ENCODE measurements around the gene ZCCHC8. TPM values are rescaled to one million over a fixed set of nuclear protein-coding genes. Genes with fewer than 3 reads are reported as not detected.
A peak's percentile ranks its signal among the peaks of the same experiment; 100 is the strongest.
"Not testable (repeated sequence)": the region's sequence is repeated elsewhere in the genome, so short reads cannot be mapped to it uniquely, and the experiment has no call there.

ZCCHC8 gene
- total RNA-seq, 3 donors from 2014 or later: 27.2 to 33.5 (median 29.7) TPM

DNA sequence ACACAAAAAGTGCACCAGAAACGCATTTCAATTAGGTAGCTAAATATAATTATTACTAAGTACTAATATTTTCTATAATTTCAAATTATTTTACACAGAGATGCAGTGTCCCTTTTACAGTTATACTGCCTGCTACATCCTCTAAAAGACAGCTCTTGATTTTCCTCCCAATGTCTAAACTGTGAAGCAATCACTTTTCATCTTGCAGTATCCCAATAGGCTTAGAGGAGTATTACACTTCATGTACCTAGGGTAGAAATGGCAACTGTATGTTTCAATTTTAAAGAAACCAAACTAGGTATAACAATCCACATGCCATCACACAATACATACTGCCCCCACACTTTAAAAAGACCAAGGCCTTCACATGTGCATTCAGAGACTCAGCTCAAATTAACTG lies 18.7 kb upstream of the ZCCHC8 start:
- no peak for DNase-seq
- Mint-ChIP-seq H3K9me3 (no peaks in the 10 kb centered on the region), H3K27me3 (ENCODE audit: low read depth) (no peaks in the 10 kb centered on the region), H3K36me3 (ENCODE audit: insufficient read depth) (peaks cover 71% of the 10 kb centered on the region), H3K4me1 (ENCODE audit: low read depth) (peaks cover 57% of the 10 kb centered on the region), H3K4me3 (no peak overlapping the region)
- ATAC-seq: no peak

DNA sequence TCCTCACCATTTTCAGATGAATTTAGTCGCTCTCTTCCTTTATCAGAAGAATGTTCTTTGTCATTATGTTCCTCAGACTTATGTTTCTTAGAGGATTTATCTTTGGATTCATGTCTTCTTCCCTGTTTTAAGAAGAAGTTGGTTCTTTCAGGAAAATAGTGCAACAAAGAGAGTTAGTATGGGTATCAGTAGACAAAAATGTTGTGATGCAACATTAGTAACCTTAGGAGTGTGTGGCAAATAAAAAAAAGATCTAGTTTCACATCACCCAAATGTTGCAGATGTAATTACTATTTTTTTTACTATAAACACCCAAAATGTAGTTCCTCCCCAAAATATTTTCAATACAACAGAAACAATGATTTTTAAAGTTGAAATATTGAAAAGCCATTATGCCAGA lies 18.2 kb upstream of the ZCCHC8 start:
- DNase-seq (no peak), ATAC-seq (no peak)
- H3K4me1 Mint-ChIP-seq (ENCODE audit: low read depth): peaks cover 52% of the 10 kb centered on the region
- no peaks in the 10 kb centered on the region for H3K27me3 Mint-ChIP-seq (ENCODE audit: low read depth)
- no peaks in the 10 kb centered on the region for H3K9me3 Mint-ChIP-seq
- H3K4me3 Mint-ChIP-seq: no peak overlapping the region
- peaks cover 68% of the 10 kb centered on the region for H3K36me3 Mint-ChIP-seq (ENCODE audit: insufficient read depth)

DNA sequence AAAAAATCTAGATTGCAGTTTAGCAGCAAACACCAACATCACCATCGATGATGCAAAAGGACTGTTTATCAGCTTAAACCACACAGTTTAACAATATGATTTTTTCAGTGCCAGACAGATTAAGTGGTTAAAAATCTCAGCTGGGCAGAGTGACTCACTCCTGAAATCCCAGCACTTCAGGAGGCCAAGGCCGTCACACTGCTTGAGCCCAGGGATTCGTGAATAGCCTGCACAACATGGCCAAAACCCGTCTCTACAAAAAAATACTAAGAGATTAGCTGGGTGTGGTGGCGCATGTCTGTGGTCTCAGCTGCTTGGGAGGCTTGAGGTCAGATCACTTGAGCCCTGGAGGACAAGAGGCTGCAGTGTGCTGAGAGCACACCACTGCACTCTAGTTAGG lies 17.1 kb upstream of the ZCCHC8 start:
- H3K4me1 Mint-ChIP-seq (ENCODE audit: low read depth): peaks cover 42% of the 10 kb centered on the region
- ATAC-seq: peak; percentile 42 to 50

DNA sequence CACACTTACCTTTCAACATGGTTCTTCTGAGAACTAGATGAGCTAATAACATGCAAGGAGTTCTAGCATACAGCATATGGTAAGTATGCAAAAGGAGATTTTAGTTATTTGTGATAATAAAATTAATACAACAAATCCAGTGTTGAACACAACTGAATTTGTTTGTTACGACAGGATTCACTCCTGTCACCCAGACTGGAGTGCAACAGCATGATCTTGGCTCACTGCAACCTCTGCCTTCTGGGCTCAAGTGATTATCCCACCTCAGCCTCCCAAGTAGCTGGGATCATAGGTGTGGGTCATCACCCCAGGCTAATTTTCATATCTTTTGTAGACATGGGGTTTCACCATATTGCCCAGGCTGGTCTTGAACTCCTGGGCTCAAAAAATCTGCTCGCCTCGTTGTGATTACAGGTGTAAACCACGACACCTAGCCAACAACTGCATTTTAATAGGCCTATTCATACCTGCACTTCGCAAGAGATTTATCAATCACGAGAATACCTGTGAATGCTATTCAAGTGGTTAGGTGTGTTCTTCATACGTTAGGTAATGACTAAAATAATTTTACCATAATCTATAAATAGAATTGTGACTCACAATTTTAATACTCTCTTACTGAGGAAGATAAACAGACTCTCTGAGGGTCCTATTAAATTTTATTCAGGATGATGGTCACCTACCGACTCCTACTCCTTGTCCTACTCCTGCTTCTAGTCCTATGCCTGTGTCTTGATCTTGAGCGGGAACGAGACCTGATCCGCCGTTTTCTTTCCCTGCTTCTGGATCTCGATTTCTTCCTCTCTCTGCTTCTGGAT lies 16.0 kb upstream of the ZCCHC8 start:
- Mint-ChIP-seq H3K36me3 (ENCODE audit: insufficient read depth) (peaks cover 59% of the 10 kb centered on the region), H3K9me3 (no peaks in the 10 kb centered on the region), H3K4me3 (peak overlapping the region; percentile 35), H3K27me3 (ENCODE audit: low read depth) (no peaks in the 10 kb centered on the region), H3K4me1 (ENCODE audit: low read depth) (peaks cover 33% of the 10 kb centered on the region)
- DNase-seq: no peak
- ATAC-seq: peak in 1 of 2 donors; percentile 15

More for the DNA sequence above, 17.1 kb upstream of the ZCCHC8 start:
- H3K36me3 Mint-ChIP-seq (ENCODE audit: insufficient read depth): peaks cover 61% of the 10 kb centered on the region
- DNase-seq: no peak
- H3K4me3 Mint-ChIP-seq: no peak overlapping the region
- H3K27me3 Mint-ChIP-seq (ENCODE audit: low read depth): no peaks in the 10 kb centered on the region
- no peaks in the 10 kb centered on the region for H3K9me3 Mint-ChIP-seq

DNA sequence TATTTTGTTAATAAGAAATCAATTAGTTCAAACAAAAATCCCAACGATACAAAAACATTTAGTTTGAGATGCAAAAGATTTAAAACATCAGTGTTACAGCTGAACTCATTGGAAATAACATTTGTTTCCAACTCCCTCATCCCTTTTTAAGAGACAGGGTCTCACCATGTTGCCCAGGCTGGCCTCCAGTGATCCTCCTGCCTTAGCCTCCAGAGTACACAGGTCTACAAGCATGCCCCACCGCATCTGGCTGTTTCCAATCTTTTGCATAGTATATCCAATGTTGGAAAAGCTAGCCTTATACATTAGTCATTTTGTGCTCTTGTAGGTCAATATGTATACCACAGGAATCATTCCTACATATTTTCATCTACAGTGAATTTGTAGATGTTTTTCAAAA lies 14.5 kb upstream of the ZCCHC8 start:
- ATAC-seq (no peak), DNase-seq (no peak)
- H3K9me3 Mint-ChIP-seq: no peaks in the 10 kb centered on the region
- H3K4me3 Mint-ChIP-seq: no peak overlapping the region
- H3K4me1 Mint-ChIP-seq (ENCODE audit: low read depth): peaks cover 25% of the 10 kb centered on the region
- no peaks in the 10 kb centered on the region for H3K27me3 Mint-ChIP-seq (ENCODE audit: low read depth)
- peaks cover 53% of the 10 kb centered on the region for H3K36me3 Mint-ChIP-seq (ENCODE audit: insufficient read depth)

DNA sequence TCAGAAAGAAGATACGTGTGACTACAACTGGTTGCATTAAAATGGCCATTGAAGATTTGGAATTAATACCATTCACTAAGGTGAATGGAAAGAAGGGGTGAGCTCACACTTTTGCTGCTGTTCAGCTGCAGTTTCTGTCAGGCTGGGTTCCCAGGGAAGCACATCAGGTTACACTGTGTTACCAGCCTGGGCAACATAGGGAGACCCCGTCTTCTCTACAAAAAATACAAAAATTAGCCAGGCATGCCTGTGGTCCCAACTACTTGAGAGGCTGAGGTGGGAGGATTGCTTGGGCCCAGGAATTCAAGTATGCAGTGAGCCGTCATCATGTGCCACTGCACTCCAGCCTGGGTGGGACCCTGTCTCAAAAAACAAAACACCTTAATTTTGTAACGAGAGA lies 12.9 kb upstream of the ZCCHC8 start:
- no peak overlapping the region for H3K4me3 Mint-ChIP-seq
- ATAC-seq: no peak
- H3K4me1 Mint-ChIP-seq (ENCODE audit: low read depth): peaks cover 13% of the 10 kb centered on the region
- no peak for DNase-seq
- no peaks in the 10 kb centered on the region for H3K9me3 Mint-ChIP-seq
- H3K27me3 Mint-ChIP-seq (ENCODE audit: low read depth): no peaks in the 10 kb centered on the region
- H3K36me3 Mint-ChIP-seq (ENCODE audit: insufficient read depth): peaks cover 41% of the 10 kb centered on the region

DNA sequence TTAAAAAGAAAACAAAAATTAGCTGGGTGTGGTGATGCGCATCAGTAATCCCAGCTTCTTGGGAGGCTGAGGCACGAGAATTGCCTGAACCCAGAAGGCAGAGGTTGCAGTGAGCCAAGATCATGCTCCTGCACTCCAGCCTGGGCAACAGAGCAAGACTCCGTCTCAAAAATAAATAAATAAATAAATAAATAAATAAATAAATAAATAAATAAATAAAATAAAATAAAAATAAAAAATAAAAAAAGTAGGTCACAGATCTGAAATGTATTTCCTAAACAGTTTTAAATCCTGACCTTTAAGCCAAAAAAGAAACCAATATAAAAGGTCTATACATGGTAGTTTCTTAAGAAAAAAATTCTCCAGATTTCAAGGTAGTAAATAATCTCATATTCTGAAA lies 12.3 kb upstream of the ZCCHC8 start:
- H3K27me3 Mint-ChIP-seq (ENCODE audit: low read depth); ATAC-seq; H3K9me3 Mint-ChIP-seq; DNase-seq; H3K4me3 Mint-ChIP-seq: not testable (repeated sequence)
- Mint-ChIP-seq H3K36me3 (ENCODE audit: insufficient read depth) (peaks cover 37% of the 10 kb centered on the region), H3K4me1 (ENCODE audit: low read depth) (peaks cover 12% of the 10 kb centered on the region)

DNA sequence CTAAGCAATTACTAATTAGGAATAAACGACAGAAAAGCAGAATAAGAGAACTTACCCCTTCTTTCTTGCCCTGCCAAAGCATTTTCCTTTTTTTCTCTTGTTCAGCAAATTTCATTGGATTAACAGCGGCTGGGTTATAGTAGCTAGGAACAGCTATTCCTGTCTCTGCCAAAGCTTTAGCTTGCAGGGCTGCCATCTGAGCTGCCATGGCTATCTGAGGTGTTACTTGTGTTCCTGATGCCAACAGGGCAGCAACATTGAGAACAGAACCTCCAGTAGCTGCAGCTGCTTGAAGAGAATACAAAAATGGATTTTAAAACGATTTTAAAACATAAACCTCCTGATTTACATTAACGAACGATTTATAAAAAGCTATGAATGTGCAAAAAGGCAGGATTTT lies 7.4 kb upstream of the ZCCHC8 start:
- H3K27me3 Mint-ChIP-seq (ENCODE audit: low read depth): no peaks in the 10 kb centered on the region

DNA sequence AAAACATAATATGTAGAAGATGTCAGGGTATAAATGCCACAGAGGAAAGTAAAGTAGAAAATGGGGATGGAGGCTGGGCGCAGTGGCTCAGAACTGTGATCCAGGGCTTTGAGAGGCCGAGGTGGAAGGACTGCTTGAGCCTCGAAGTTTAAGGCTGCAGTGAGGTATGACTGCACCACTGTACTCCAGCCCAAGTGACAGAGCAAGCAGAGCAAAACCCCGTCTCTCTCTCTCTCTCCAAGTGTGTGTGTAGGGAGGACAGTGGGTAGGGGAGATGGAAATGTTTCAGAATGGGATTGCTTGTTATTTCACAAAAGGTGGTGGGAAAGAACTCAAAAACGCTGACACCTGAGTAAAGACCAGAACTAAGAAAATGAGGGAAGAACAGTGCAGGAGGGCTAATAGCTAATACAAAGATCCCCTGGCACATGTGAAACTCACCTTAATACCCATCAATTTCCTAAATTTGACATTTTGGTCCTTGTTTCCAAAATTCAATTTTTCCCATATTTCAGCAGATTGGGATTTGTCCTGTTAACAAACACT lies 5.7 kb upstream of the ZCCHC8 start:
- ATAC-seq: no peak
- no peak overlapping the region for H3K4me3 Mint-ChIP-seq
- H3K36me3 Mint-ChIP-seq (ENCODE audit: insufficient read depth): peaks cover 31% of the 10 kb centered on the region
- no peaks in the 10 kb centered on the region for H3K27me3 Mint-ChIP-seq (ENCODE audit: low read depth)
- H3K4me1 Mint-ChIP-seq (ENCODE audit: low read depth): peaks cover 9% of the 10 kb centered on the region
- no peaks in the 10 kb centered on the region for H3K9me3 Mint-ChIP-seq
- no peak for DNase-seq

More for the DNA sequence above, 7.4 kb upstream of the ZCCHC8 start:
- Mint-ChIP-seq H3K4me3 (no peak overlapping the region), H3K4me1 (ENCODE audit: low read depth) (no peaks in the 10 kb centered on the region), H3K9me3 (no peaks in the 10 kb centered on the region), H3K36me3 (ENCODE audit: insufficient read depth) (peaks cover 33% of the 10 kb centered on the region)
- ATAC-seq: no peak
- no peak for DNase-seq

DNA sequence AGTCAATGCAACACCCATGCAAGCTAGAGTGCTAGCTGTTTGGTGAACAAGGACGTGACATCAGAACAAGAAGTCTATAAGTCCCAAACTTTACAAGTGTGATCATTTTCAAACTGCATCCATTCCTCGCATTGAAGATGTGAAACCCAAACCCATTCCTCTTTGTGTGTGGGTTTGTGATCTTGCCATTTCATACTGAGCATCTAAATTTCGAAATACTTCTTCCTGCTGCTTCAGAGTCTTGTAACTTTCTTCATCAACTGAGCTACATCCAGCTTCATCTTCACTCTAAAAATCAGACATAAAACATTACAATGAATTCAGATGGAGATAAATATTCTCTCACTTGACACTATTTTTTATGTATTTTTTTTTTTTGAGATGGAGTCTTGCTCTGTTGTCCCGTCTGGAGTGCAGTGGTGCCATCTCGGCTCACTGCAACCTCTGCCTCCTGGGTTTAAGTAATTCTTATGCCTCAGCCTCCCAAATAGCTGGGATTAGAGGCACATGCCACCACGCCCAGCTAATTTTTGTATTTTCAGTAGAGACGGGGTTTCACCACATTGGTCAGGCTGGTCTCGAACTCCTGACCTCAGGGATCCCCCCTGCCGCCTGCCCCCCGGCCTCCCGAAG lies 4.8 kb upstream of the ZCCHC8 start:
- Mint-ChIP-seq H3K4me1 (ENCODE audit: low read depth) (peaks cover 16% of the 10 kb centered on the region), H3K4me3 (no peak overlapping the region), H3K36me3 (ENCODE audit: insufficient read depth) (peaks cover 28% of the 10 kb centered on the region), H3K27me3 (ENCODE audit: low read depth) (no peaks in the 10 kb centered on the region), H3K9me3 (no peaks in the 10 kb centered on the region)
- no peak for DNase-seq
- ATAC-seq: no peak

DNA sequence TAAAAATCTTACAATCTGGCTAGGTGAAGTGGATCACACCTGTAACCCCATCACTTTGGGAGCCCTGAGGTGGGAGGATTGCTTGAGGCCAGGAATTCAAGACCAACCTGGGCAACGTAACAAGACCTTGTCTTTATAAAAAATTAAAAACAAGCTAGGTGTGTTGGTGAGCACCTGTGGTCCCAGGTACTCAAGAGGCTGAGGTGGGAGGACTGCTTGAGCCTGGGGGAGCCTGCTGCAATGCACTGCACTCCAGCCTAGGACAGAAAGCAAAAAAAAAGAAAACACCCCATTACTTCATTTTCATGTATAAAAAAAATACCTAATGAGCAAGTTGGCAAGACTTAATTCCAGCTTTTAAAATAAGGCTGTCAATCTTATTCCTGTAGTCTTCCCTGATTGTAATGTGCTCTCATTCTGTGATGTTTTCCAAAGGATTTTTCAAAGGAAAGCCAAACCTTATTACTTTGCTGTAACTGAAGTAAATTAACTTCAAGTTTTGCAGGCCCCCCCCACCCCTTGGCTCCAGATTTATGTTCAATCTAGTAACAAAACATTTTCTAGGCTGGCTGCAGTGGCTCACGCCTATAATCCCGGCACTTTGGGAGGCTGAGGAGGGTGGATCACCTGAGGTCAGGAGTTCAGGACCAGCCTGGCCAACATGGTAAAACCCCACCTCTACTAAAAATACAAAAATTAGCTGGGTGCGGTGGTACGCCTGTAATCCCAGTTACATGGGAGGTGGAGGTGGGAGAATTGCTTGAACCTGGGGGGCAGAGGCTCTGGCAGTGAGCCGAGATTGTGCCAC lies 3.3 kb upstream of the ZCCHC8 start:
- Mint-ChIP-seq H3K27me3 (ENCODE audit: low read depth) (no peaks in the 10 kb centered on the region), H3K4me3 (no peak overlapping the region), H3K4me1 (ENCODE audit: low read depth) (peaks cover 22% of the 10 kb centered on the region), H3K9me3 (no peaks in the 10 kb centered on the region), H3K36me3 (ENCODE audit: insufficient read depth) (peaks cover 27% of the 10 kb centered on the region)
- DNase-seq (no peak), ATAC-seq (no peak)

DNA sequence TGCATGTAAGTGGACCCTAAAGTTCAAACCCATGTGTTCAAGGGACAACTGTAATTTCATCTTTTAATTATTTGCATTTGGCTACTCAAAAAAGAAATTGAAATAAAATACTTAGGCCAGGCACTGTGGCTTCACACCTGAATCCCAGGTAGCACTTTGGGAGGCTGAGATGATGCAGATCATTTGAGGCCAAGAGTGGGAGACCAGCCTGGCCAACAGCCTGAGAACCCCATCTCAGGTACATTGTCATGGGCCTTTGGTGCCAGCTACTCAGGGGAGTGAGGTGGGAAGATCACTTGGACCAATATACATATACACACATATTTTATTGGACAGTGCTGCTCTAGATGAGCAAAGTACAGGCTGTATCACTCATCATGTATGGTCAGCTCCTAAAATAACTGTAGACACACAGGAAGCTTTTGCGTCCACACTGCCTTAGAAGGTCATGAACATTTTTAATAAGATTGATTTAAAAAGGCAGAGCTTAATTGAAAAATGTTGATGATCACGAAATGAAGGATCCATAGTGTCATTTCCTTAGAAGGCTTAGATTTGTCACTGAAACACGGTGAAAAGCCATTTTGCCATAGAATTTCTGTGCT lies 2.5 kb upstream of the ZCCHC8 start:
- peaks cover 28% of the 10 kb centered on the region for H3K4me1 Mint-ChIP-seq (ENCODE audit: low read depth)
- no peak for ATAC-seq
- no peaks in the 10 kb centered on the region for H3K9me3 Mint-ChIP-seq
- H3K36me3 Mint-ChIP-seq (ENCODE audit: insufficient read depth): peaks cover 30% of the 10 kb centered on the region
- no peak overlapping the region for H3K4me3 Mint-ChIP-seq
- no peaks in the 10 kb centered on the region for H3K27me3 Mint-ChIP-seq (ENCODE audit: low read depth)
- no peak for DNase-seq

DNA sequence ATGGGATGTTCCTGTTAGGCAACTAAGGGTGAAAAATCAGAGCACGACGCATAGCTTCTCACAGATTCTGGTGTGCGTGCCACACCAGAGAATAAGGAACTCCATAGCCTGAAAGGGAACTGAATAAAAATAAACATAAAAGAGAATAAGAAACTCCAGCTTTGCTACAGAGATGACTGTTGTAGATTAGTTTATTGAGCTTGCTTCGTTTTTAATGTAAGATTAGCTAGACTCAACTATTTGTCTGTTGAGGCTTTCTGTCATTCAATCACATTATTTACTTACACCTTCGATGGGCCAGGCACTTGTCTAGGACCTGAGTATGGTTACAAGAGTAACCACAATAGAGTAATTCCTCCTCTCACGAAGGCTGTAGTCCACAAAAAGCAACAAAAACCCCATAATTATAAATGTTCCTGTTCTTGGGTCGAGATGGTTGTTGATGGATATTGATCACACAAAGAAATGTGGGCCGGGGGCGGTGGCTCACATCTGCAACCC lies 807 bp upstream of the ZCCHC8 start:
- peaks cover 36% of the 10 kb centered on the region for H3K4me1 Mint-ChIP-seq (ENCODE audit: low read depth)
- H3K27me3 Mint-ChIP-seq (ENCODE audit: low read depth): no peaks in the 10 kb centered on the region
- H3K9me3 Mint-ChIP-seq: no peaks in the 10 kb centered on the region
- DNase-seq: no peak
- ATAC-seq: no peak
- peaks cover 26% of the 10 kb centered on the region for H3K36me3 Mint-ChIP-seq (ENCODE audit: insufficient read depth)
- H3K4me3 Mint-ChIP-seq: peak overlapping the region; percentile 98
